ENCODE data around the gene MVB12B. TPM values are rescaled to one million over a fixed set of nuclear protein-coding genes. Genes with fewer than 3 reads are reported as not detected.

The MVB12B gene
- total RNA-seq, 1 experiment from 2014 or later: 5.5 TPM

DNA sequence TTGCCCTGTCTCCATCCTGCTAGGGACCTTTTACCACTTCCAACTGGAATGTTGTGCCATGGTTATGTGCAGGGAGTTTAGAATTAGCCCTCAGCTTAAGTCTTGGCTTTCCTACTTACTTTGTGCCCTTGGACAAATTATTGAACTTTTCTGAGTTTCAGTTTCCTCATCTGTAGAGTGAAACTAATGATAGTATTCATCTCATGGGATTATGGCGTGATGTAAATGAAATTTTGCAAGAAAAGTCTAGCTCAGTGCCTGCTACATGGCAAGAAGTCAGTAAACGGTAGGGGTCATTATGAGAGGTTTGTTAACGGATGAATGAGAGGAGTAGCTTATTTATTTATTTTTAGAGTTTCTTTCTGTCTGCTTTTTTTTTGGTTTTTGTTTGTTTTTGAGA lies 1.8 kb downstream of the MVB12B start:
- DNase-seq (ENCODE audit: extremely low read depth, low read depth): no peak

GRCh38 chr9:126329476-126330275 lies 3.0 kb downstream of the MVB12B start:
- DNase-seq (ENCODE audit: extremely low read depth, low read depth): no peak

DNA sequence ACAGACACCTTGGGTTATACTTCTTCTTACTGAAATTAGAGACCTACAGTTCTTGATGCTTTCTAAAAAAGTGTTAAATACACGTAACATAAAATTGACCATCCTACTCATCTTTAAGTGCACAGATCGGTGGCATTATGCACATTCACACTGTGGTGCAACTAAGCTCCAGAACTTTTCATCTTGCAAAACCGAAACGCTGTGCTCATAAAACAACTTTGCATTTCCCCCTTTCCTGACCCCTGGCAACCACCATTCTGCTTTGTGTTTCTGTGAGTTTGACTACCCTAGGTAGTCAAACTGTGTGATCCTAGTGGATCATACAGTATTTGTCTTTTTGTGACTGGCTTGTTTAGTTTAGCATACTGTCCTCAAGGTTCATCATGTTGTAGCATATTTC lies 3.9 kb downstream of the MVB12B start:
- DNase-seq (ENCODE audit: extremely low read depth, low read depth): no peak

DNA sequence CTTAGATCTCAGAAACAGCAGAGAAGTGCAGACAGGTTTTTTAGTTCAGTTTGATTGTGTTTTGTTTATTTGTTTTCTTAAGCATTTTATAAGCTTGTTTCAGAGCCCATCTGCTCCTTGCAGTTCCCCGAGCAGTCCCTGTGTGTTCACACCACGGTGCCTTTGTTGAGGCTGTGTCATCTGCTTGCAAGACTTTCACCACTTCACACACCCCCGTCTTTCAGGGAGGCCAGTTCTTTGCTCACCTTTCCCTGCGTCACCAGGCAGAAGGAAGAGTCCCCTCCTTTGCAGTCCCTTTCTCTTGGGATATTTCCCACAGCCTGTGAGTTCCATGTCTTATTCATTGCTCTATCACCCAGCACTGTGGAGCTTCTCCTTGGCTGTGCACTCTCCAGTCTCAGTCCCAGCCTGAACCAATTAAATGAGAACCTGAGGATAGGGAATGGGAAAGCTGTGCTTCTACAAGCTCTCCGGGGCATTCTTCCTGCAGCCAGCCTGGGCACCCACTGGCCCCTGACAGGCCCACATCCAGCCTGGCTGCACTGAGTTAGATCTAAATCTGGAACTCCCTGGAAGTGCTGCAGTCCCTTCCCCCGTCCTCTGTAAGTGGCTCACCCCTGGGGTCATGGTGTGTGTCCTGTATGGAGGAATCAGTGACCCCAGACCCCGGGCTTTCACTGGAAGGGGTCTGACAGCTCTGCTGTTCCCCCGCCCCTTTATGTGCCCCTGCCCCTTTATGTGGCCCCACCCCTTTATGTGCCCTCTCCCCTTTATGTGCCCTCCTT lies 5.5 kb downstream of the MVB12B start:
- no peak for DNase-seq (ENCODE audit: extremely low read depth, low read depth)

GRCh38 chr9:126334721-126335621 lies 8.3 kb downstream of the MVB12B start:
- no peak for DNase-seq (ENCODE audit: extremely low read depth, low read depth)

GRCh38 chr9:126335837-126336735 lies 9.5 kb downstream of the MVB12B start:
- no peak for DNase-seq (ENCODE audit: extremely low read depth, low read depth)

DNA sequence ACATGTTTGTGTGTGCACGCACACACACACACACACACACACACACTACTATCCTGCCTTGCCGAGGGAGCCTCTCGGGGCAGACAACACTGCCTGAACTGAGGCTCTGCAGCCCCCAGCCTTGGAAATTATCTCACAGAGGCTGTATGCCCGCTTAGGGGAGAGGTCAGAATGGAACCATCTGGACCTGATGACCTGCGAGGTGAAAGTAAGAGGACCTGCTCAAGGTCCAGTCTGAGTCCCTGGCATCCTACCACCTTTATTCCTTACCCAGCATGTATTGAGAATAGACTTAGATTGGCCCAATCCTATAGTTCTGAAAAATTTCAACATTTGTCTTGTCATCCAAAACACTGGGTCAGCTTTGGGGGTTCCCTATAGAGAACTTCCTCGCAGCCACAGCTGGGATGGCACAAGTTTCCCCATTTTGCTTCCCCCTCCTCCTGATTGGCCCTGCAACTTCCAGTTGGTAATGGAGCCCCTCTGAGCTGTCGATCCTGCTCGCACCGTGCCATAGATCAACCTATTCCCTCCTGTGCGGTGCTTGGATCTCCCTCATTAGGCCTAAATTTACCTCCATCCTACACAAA lies 10.2 kb downstream of the MVB12B start:
- DNase-seq (ENCODE audit: extremely low read depth, low read depth): no peak

GRCh38 chr9:126337729-126338372 lies 11.2 kb downstream of the MVB12B start:
- no peak for DNase-seq (ENCODE audit: extremely low read depth, low read depth)

DNA sequence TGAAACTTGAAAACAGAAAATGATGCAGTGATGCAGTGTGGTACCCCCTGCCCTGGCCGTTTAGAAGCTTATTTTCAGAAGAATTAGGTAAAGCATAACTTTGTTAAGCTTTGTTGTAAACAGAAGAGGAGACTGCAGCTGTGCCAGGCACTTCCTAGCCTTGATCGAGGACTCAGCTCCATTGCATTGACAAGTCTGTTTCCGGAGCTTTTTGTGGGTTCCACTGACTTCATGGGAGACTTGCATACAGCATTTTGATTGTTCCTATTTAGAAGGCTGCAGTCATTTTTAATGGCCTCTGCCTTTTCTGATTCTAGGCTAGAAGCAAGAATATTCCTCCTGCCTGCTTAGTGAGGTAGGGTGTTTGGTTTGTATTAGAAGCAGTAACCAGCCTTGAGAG lies 12.3 kb downstream of the MVB12B start:
- no peak for DNase-seq (ENCODE audit: extremely low read depth, low read depth)

- no peak for DNase-seq (ENCODE audit: extremely low read depth, low read depth)
These were observed 14.8 kb downstream of the MVB12B start for GRCh38 chr9:126341426-126341825.

DNA sequence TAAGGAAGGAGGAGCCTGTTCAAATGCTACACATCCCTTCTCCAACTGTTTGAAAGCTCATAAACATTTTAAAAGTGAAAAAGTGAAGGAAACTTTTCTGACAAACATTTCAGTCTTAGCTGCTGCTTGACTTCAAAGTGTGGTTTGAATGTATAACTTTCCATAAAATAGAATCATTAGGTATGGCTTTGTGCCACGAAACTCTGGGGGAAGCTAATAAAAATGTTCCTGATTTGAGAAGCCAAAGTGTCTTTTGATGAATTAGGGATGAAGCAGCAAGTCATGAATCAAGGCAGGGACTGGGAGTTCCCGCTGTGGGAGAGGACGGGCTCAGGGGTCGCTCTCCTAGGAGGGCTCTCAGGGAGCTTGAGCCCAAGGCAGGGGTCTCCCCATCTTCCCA lies 15.3 kb downstream of the MVB12B start:
- no peak for DNase-seq (ENCODE audit: extremely low read depth, low read depth)

DNA sequence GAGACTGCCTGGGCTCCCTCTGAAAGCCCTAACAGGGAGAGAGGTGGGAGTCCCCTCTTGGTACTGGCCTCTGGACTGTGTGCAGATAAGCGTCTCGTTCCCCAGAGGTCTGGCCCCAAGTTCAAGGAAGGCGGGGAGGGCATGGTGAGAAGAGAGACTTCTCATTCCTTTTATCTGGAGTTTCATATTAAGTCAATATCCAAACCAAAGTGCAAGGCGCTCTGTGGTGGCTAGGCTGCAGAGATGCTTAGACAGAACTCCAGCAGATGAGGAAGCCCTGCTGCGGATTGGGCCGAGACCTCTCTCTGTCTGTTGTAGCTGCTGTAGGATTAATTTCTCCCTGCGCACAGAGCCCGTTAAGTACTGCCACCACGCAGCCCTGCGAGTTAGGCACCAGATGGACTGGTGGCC lies 16.0 kb downstream of the MVB12B start:
- no peak for DNase-seq (ENCODE audit: extremely low read depth, low read depth)

DNA sequence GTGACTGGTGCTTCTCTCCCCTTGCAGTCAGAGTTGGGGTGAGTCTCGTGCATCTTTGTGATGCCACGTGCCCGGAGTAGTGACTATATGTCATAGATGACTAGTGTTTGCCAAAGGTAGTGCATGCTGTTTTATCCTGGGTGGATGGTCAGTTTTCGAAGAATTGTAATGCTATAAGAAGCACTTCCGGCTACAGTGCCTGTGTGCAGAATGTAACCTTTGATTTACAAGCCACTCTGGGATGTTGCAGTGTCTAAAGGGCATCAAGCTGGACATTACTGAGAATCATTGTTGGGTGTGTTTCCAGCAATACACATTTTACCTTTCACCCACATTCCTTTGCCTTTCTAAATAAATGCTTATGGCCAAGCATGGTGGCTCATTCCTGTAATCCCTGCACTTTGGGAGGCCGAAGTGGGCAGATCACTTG lies 16.7 kb downstream of the MVB12B start:
- DNase-seq (ENCODE audit: extremely low read depth, low read depth): no peak

DNA sequence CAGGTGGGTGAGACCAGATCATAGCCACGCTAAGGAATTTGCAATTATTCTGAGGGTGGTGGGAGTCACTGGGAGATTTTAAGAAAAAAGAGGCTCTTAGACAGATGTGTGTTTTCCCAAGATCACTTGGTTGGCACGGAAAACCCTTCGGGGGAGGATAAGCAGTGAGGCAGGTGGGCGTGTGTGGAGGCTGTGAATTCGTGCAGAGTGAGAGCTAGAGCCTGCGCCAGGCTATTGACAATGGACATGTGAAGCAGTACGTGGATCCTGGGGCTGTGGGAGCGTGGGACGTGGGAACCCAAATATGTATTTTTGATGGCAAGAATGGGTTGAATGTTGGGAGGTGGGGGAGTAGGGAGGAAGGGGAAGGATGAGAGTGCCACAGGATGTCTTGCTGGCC lies 19.4 kb downstream of the MVB12B start:
- no peak for DNase-seq (ENCODE audit: extremely low read depth, low read depth)

DNA sequence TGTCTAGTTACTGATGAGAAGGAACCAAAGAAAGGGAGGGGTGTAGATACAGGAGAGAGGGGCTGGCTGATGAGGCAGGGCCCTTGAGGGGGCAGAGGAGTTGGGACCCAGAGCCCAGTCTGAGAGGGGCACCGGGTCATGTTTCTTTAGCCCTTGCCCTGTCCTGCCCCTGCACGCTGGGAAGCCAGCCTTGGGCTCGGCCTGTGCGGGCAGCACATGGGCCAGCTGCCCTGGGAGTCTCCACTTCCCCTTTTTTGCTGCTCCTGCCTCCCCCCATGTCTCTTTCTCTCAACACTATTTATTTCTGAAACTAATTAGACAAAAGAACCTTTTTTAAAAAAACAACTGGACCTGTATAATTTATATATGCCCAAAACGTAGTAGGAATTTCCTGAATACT lies 20.5 kb downstream of the MVB12B start:
- no peak for DNase-seq (ENCODE audit: extremely low read depth, low read depth)

GRCh38 chr9:126347911-126348760 lies 21.5 kb downstream of the MVB12B start:
- DNase-seq (ENCODE audit: extremely low read depth, low read depth): no peak

DNA sequence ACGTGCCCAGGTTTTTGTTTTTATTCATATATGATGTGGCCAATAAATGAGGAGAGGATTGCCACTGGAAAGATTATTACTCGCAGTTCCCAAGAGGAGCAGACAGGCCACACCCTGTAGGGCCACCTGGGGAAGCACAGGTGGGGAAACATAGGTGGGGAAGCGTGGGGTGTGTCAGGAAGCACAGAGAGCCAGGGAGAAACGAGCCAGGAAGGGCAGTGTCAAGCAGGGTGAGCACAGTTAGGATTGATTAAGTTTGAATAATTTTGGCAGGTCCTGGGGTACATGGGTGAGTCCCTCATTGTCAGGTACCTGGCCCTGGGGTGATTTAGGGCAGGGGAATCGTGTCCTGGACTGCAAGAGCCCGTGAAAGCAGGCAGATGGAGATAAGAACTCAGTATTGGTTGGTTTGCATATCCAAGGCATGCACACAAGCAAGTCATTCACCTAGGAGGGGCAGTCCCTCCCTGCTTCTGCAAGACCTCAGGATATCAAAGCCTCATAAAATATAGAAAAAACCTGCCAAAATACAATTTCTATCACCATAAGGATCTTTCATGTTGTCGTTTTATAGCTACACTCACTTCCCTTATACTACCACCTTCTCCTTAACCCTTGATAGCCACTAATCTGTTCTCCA lies 22.4 kb downstream of the MVB12B start:
- DNase-seq (ENCODE audit: extremely low read depth, low read depth): no peak

Measured in NCI-H460 (cell line).